Measurements from ENCODE around the gene NSG2. TPM values are rescaled to one million over a fixed set of nuclear protein-coding genes. Genes with fewer than 3 reads are reported as not detected.

NSG2 gene
- total RNA-seq, 4 donors from 2014 or later = 2.3 TPM; not detected in 3

- intact Hi-C loops (cut with DNase I; ENCODE audit: low total_unique reads) = no loop called here
- TF ChIP-seq POLR2A (IDR thresholded peaks at IDR 0.05) (no peak), CTCF (IDR thresholded peaks at IDR 0.05) (no peak)
- H3K36me3 ChIP-seq = no peaks in the 10 kb centered on the region
- no peak for DNase-seq
- no peak overlapping the region for H3K27ac ChIP-seq
- no peaks in the 10 kb centered on the region for H3K9me3 ChIP-seq
- no peaks in the 10 kb centered on the region for H3K4me1 ChIP-seq
- H3K4me3 ChIP-seq = no peak overlapping the region
- no peaks in the 10 kb centered on the region for H3K27me3 ChIP-seq
Observed at GRCh38 chr5:174149426-174149825, 103.9 kb downstream of the NSG2 start.

- Histone ChIP-seq H3K4me1 (no peaks in the 10 kb centered on the region), H3K27me3 (no peaks in the 10 kb centered on the region), H3K36me3 (no peaks in the 10 kb centered on the region), H3K27ac (no peak overlapping the region), H3K9me3 (no peaks in the 10 kb centered on the region), H3K4me3 (no peak overlapping the region)
- intact Hi-C loops (cut with DNase I; ENCODE audit: low total_unique reads) = no loop called here
- TF ChIP-seq POLR2A (IDR thresholded peaks at IDR 0.05) = no peak
- no peak for TF ChIP-seq CTCF (IDR thresholded peaks at IDR 0.05)
- no peak for DNase-seq
Observed at GRCh38 chr5:174149989-174150388, 104.5 kb downstream of the NSG2 start.

DNA sequence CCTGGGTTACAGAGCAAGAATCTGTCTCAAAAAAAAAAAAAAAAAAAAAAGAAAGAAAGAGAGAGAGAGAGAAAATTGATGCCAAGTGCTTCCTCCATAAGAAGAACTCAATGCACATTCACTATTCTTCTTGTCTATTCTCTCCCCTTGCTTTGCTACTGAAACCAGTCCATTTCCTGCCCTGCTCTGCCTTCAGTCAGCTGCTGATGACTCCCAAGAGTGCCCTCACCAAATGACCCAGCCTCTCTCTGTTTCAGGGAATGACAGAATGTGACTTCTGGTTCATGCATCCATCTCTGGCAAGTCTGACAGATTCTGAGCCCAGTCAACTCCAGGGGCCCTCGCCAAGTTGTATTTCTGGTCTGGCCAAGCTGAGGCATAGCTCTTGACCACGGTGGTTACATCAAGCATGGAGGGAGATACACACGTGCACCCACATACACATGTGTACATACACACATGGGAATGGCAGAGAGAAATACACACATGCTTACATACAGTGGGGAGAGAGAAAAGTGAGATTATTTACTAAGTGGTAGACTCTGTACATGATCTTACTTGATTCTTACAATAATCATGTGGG, 106.2 kb downstream of the NSG2 start:
- Histone ChIP-seq H3K9me3 (no peaks in the 10 kb centered on the region), H3K36me3 (no peaks in the 10 kb centered on the region), H3K27me3 (no peaks in the 10 kb centered on the region), H3K4me1 (no peaks in the 10 kb centered on the region), H3K27ac (no peak overlapping the region), H3K4me3 (no peak overlapping the region)
- TF ChIP-seq CTCF (IDR thresholded peaks at IDR 0.05) (no peak), POLR2A (IDR thresholded peaks at IDR 0.05) (no peak)
- no peak for DNase-seq
- intact Hi-C loops (cut with DNase I; ENCODE audit: low total_unique reads) = no loop called here

GRCh38 chr5:174154559-174154958, 109.1 kb downstream of the NSG2 start:
- no peak for TF ChIP-seq CTCF (IDR thresholded peaks at IDR 0.05)
- no peak for TF ChIP-seq POLR2A (IDR thresholded peaks at IDR 0.05)
- no peaks in the 10 kb centered on the region for H3K36me3 ChIP-seq
- no peaks in the 10 kb centered on the region for H3K4me1 ChIP-seq
- no peak overlapping the region for H3K27ac ChIP-seq
- no peaks in the 10 kb centered on the region for H3K9me3 ChIP-seq
- intact Hi-C loops (cut with DNase I; ENCODE audit: low total_unique reads) = no loop called here
- DNase-seq = no peak
- H3K4me3 ChIP-seq = no peak overlapping the region
- no peaks in the 10 kb centered on the region for H3K27me3 ChIP-seq

DNA sequence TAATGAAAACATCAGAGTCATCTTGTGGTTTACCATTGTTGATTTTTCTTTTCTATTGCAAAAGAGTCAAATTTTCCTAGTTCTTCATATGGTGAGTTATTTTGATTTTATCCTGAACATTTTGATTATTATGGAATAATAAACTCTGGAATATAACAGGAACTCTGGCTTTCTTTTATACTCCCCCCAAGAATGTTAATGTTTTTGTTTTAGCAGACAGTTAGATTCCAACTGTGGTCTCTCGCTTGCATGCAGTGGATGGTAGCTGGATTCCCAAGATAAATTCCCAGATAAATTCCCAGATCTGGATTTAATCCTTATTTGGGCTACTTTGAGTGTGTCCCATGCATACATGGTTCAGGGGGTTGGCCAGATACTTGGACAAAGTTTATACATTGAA, 109.8 kb downstream of the NSG2 start:
- H3K27ac ChIP-seq = no peak overlapping the region
- no peak for TF ChIP-seq CTCF (IDR thresholded peaks at IDR 0.05)
- TF ChIP-seq POLR2A (IDR thresholded peaks at IDR 0.05) = no peak
- no peaks in the 10 kb centered on the region for H3K9me3 ChIP-seq
- no peaks in the 10 kb centered on the region for H3K36me3 ChIP-seq
- intact Hi-C loops (cut with DNase I; ENCODE audit: low total_unique reads) = no loop called here
- no peak for DNase-seq
- H3K27me3 ChIP-seq = no peaks in the 10 kb centered on the region
- no peaks in the 10 kb centered on the region for H3K4me1 ChIP-seq
- no peak overlapping the region for H3K4me3 ChIP-seq
